HL-60 (cell line): ENCODE data around the gene DVL3.

ENCODE experiments used
- DNase-seq, 2 experiments: peaks; one replicate each; pipeline ENCODE4 v3.0.0-alpha.2; 2010 to 2020; ENCODE audit warnings: low read depth in 1 of 2, low spot score in 1 of 2
- H3K27ac ChIP-seq: fragments of 250-450 bp; sonication (Bioruptor Pico); replicated peaks from 2 replicates; pipeline ENCODE4 v1.5.1; 2020; ENCODE audit warnings: mild to moderate bottlenecking, moderate library complexity
- H3K27me3 ChIP-seq: fragments of 250-450 bp; sonication (Bioruptor Pico); 2 replicates; pipeline ENCODE4 v1.5.1; 2021; ENCODE audit warnings: mild to moderate bottlenecking, moderate library complexity; ENCODE audit not compliant: insufficient read depth, poor library complexity, severe bottlenecking
- H3K4me3 ChIP-seq: replicated peaks from 2 replicates; pipeline ENCODE4 v1.5.1; 2011; ENCODE audit warnings: mild to moderate bottlenecking, control low read depth, low read length; ENCODE audit not compliant: insufficient read depth
- CTCF ChIP-seq: IDR thresholded peaks from one replicate; pipeline ENCODE4 v1.5.1; 2011; ENCODE audit warnings: low read length, control low read depth, inconsistent platforms; ENCODE audit not compliant: insufficient read depth
- GABPA ChIP-seq: IDR thresholded peaks from 2 replicates; pipeline ENCODE4 v1.6.1; 2012; ENCODE audit warnings: low read depth
- POLR2AphosphoS5 ChIP-seq: IDR thresholded peaks from 2 replicates; pipeline ENCODE4 v1.6.1; 2012; ENCODE audit warnings: low read depth
- SPI1 ChIP-seq: IDR thresholded peaks from 2 replicates; pipeline ENCODE4 v1.6.1; 2012; ENCODE audit warnings: low read depth, mild to moderate bottlenecking, borderline replicate concordance
- TF ChIP-seq, protein P1 (sequence below): IDR thresholded peaks from 2 replicates; pipeline ENCODE4 v1.6.1; 2012; ENCODE audit warnings: low read depth; ENCODE audit not compliant: insufficient replicate concordance

The DVL3 gene

DNA sequence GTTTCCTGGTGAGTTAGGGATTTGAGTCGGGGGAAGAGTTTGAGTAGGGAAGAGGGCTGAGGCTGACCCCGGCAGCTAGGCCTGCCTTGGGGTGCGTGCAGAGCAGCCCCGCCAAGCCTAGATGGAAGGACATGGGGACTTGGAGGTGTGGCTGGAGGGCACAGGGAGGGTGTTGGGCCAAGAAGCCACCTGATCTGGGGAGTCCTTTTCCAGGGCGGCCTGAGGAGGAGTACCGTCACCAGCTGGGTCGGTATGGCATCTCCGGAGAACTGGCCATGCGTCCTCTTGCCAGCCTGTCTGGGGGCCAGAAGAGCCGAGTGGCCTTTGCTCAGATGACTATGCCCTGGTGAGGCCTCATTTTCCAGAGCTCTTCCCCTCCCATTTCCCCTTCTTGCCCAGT is 37.7 kb downstream of the DVL3 start:
- Histone ChIP-seq H3K27ac (no peak overlapping the region), H3K27me3 (no peaks in the 10 kb centered on the region), H3K4me3 (no peak overlapping the region)
- TF ChIP-seq POLR2AphosphoS5 (no peak), GABPA (no peak), SPI1 (no peak), CTCF (no peak)
- TF ChIP-seq, protein P1, sequence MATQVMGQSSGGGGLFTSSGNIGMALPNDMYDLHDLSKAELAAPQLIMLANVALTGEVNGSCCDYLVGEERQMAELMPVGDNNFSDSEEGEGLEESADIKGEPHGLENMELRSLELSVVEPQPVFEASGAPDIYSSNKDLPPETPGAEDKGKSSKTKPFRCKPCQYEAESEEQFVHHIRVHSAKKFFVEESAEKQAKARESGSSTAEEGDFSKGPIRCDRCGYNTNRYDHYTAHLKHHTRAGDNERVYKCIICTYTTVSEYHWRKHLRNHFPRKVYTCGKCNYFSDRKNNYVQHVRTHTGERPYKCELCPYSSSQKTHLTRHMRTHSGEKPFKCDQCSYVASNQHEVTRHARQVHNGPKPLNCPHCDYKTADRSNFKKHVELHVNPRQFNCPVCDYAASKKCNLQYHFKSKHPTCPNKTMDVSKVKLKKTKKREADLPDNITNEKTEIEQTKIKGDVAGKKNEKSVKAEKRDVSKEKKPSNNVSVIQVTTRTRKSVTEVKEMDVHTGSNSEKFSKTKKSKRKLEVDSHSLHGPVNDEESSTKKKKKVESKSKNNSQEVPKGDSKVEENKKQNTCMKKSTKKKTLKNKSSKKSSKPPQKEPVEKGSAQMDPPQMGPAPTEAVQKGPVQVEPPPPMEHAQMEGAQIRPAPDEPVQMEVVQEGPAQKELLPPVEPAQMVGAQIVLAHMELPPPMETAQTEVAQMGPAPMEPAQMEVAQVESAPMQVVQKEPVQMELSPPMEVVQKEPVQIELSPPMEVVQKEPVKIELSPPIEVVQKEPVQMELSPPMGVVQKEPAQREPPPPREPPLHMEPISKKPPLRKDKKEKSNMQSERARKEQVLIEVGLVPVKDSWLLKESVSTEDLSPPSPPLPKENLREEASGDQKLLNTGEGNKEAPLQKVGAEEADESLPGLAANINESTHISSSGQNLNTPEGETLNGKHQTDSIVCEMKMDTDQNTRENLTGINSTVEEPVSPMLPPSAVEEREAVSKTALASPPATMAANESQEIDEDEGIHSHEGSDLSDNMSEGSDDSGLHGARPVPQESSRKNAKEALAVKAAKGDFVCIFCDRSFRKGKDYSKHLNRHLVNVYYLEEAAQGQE = no peak
- no peak for DNase-seq

DNA sequence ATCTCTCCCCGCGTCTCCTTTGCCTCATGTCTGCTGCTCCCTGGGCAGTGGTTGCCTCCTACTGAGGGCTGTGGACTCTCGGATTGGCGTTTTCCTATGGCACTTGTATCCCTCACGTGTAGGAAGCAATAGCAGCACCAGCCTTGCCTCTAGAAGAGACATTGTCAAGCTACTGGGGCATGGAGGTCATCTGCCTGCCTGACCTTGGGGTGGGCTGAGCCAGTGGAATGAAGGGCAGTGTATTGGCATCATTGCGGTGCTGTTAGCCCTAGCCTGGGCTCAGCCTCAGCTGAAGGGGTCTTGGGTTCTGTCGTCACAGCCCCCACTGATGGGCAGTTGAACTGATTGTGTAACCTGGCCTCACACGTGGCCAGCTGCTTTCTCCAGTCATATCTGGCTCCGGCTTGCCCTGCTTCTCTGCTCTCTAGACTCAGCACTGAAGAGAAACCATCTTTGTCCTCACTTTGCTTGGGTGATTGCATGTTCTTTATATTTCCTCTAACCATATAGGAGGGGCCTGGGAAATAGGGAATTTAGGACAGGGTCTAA is 38.9 kb downstream of the DVL3 start:
- Histone ChIP-seq H3K4me3 (no peak overlapping the region), H3K27ac (no peak overlapping the region), H3K27me3 (no peaks in the 10 kb centered on the region)
- TF ChIP-seq, protein P1 = no peak
- TF ChIP-seq GABPA = no peak
- TF ChIP-seq CTCF = no peak
- TF ChIP-seq POLR2AphosphoS5 = no peak
- TF ChIP-seq SPI1 = no peak
- no peak for DNase-seq

- TF ChIP-seq POLR2AphosphoS5 = no peak
- TF ChIP-seq, protein P1 = no peak
- TF ChIP-seq SPI1 = no peak
- TF ChIP-seq CTCF = no peak
- TF ChIP-seq GABPA = no peak
- no peak overlapping the region for H3K4me3 ChIP-seq
- H3K27ac ChIP-seq = no peak overlapping the region
- DNase-seq = no peak
- H3K27me3 ChIP-seq = no peaks in the 10 kb centered on the region
These were observed 41.4 kb downstream of the DVL3 start for GRCh38 chr3:184196536-184196935.
